GM12801 (cell line): ENCODE results near the gene MLH3.

Experiments
- TF ChIP-seq, protein P1 (sequence below): IDR thresholded peaks from one replicate; pipeline ENCODE4 v1.5.1; 2011; ENCODE audit warnings: control low read depth; ENCODE audit not compliant: insufficient read length; ENCODE audit errors: extremely low read depth

The MLH3 gene

DNA sequence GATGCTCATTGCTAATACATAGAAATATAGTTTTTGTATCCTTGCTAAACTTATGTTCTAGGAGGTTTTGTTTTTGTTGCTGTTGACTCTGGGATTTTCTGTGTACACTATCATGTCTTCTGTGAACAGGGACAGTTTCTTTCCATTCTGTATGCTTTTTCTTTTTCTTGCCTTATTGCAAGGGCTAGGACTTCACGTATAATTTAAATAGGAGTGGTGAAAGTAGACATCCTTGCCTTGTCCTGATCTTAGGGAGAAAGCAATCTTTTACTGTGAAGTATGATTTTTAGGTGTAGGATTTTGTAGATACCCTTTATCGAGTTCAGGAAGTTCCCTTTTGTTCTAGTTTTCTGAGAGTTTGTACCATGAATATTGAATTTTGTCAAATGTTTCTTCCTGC, 50.0 kb downstream of the MLH3 start:
- TF ChIP-seq, protein P1, sequence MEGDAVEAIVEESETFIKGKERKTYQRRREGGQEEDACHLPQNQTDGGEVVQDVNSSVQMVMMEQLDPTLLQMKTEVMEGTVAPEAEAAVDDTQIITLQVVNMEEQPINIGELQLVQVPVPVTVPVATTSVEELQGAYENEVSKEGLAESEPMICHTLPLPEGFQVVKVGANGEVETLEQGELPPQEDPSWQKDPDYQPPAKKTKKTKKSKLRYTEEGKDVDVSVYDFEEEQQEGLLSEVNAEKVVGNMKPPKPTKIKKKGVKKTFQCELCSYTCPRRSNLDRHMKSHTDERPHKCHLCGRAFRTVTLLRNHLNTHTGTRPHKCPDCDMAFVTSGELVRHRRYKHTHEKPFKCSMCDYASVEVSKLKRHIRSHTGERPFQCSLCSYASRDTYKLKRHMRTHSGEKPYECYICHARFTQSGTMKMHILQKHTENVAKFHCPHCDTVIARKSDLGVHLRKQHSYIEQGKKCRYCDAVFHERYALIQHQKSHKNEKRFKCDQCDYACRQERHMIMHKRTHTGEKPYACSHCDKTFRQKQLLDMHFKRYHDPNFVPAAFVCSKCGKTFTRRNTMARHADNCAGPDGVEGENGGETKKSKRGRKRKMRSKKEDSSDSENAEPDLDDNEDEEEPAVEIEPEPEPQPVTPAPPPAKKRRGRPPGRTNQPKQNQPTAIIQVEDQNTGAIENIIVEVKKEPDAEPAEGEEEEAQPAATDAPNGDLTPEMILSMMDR = no peak

DNA sequence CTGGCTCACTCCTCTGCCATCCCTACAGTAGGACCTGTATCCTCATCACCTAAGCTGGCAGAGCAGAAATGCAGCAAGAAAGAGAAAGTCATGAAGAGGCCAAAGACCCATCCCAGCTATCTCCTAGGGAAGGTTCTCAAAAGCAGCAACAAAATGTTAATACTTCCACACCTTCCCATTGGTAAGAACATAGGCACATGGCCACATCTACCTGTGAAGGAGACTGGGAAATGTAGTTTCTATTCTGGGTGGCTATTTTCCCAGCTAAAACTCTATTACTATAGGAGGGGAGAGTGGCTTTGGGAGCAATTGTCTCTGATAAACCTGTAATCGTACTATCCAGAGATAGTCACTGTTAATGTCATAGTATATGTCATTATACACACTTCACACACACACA, 62.3 kb downstream of the MLH3 start:
- TF ChIP-seq, protein P1 = no peak

DNA sequence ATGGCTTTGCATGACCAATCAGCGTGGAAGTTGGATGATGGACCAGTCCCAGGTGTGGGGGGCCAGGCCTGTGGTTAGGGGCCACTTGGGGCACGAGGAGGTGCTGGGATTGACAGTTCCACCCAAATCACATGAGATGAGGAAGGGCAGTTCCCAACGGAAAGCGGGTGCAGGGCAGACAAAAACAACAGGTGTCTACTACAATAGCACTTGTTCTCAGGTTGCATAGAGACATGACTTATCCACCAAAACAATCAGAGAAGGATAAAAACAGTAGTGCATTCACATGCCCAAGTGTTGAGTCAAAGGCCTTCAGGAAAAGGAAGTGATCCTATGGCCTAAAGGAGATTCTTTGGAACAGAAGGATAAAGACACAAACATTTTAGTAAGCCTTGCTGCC, 63.1 kb downstream of the MLH3 start:
- TF ChIP-seq, protein P1 = no peak

DNA sequence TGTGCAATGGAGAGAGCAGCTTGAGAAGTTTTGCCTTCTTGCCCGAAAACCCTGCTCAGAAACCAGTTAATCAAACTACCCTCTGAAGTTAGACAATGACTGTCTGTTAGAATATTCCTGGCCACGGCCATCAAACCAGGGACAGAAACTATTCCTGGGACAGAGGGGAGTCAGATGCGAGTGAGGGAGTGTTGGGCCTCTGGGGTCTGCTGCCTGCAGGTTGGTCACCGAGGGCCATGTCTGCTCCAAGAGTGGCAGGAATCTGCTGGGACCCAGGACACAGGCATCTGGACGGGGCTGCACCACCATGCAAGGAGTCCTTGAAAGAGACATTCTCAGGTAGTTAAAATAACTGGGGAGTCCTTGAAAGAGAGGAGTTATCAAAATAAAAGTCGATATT, 65.5 kb downstream of the MLH3 start:
- TF ChIP-seq, protein P1 = no peak

DNA sequence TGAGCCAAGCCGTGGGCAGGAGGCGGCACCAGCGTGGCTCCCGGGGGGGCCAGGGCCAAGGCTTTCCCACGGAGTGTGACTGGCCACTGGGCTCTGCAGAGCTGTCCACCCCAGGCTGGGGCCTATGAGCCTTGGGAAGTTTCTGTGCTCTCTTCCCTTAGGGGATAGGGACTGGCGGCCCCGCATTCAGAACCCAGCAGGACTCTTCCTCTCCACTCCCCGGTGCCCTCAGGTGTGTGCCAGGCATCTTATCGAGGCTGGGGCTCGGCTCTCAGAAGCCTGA, 66.3 kb downstream of the MLH3 start:
- TF ChIP-seq, protein P1 = no peak

DNA sequence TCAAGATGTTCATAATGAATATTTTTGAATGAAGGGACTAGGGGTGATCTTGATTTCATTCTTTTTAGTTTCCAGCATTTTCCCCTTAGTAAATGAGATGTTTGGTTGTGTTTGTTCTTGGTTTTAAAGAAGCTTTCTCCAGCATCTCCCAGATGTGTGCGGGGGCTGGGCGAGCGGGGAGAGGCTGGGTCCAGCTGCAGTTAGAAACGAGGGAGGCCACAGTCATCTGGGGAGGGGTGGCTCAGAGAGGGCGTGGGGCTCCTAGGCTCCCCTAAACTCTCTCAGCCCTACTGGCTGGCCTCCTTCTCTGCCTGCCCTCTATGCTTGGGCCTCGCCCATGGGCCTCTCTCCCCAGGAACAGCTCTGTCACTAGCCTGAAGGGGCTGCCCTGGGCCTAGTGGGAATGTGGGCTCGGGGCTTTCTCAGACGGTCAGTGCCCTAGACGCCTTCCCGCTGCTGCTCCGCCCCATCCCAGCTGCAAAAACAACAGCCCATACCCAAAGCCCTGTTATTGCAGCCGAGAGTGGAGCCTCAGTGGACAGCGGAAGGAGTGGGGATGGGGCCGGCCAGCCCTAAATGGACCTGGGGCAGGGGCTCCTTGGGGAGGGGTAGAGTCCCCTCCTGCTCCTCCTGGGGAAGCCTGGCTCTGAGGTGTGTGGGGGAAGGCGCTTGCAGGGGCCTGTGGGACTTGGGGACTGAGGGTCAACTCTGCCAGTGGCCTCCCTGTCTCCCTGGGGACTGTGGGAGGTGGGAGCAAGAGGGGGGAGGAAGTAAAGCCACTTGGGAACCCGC, 66.8 kb downstream of the MLH3 start:
- TF ChIP-seq, protein P1 = no peak

DNA sequence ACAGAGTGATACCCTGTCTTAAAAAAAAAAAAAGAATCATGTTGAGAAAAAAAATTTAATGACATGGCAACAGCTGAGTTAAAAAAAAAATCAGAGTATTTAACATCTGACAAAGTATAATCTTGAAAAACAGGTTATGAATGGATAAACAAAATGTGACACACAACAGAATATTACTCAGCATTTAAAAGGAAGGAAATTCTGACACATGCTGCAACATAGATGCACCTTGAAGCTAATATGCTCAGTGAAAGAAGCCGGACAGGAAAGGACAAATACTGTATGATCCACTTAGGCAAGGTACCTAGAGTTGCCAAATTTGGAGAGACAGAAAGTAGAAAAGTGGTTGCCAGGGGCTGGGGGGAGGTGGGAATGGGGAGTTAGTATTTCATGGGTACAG, 67.9 kb downstream of the MLH3 start:
- TF ChIP-seq, protein P1 = no peak

DNA sequence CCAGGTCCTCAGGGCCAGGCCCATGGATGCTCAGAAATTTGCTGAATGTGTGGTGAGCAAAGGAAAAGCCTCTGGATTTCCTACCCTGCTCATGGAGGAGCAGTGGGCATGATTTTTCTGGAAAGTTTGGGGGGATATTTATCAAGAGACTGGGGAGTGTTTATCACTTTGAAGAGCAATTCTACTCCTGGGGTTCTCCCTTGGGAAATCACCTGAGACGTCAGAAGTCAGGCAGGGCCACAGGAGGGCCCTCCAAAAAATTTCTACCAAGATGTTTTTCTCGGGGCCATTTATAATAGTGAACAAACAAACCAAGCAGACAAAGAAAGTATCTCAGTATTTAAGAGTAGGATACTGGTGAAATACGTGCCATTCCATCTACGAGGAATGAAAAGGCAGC, 68.6 kb downstream of the MLH3 start:
- TF ChIP-seq, protein P1 = no peak
